ENCODE data around the gene PURA. TPM values are rescaled to one million over a fixed set of nuclear protein-coding genes. Genes with fewer than 3 reads are reported as not detected.

Gene PURA
- total and polyA plus RNA-seq, 2 of the 13 experiments (the other 11 are each of a cell fraction or from before 2014, with no cell fraction given): 2.0 to 5.0 TPM

- TF ChIP-seq ZNF766 (CRISPR knock-in tag; IDR thresholded peaks at IDR 0.05; ENCODE audit: borderline replicate concordance) (peak; percentile 16; the same call in 1 of the 2 replicates), ESRRA (CRISPR knock-in tag; IDR thresholded peaks at IDR 0.05; ENCODE audit: low read depth) (peak; percentile 42; the same call in 1 of the 2 replicates), PPARG (CRISPR knock-in tag; conservative IDR thresholded peaks at IDR 0.05) (peak; percentile 67), ZNF251 (CRISPR knock-in tag; IDR thresholded peaks at IDR 0.05) (no peak), TBX2 (CRISPR knock-in tag; IDR thresholded peaks at IDR 0.05; ENCODE audit: borderline replicate concordance) (peak; percentile 68), ZBTB34 (CRISPR knock-in tag; IDR thresholded peaks at IDR 0.05) (0 out of 2 replicates have a peak, but pooled peaks have one; percentile 24), GATAD1 (CRISPR knock-in tag; IDR thresholded peaks at IDR 0.05) (peak; percentile 76), CENPBD1 (CRISPR knock-in tag; IDR thresholded peaks at IDR 0.05; ENCODE audit: borderline replicate concordance, low read depth) (no peak), ZNF737 (CRISPR knock-in tag; IDR thresholded peaks at IDR 0.05; ENCODE audit: borderline replicate concordance) (no peak), ZNF354B (CRISPR knock-in tag; IDR thresholded peaks at IDR 0.05) (no peak; the same call in 1 of the 2 replicates), PCBP1 (IDR thresholded peaks at IDR 0.05; ENCODE audit: borderline replicate concordance, low read depth, low read length) (no peak), SRY (CRISPR knock-in tag; IDR thresholded peaks at IDR 0.05) (no peak; the same call in 1 of the 2 replicates), BRD4 (CRISPR knock-in tag; IDR thresholded peaks at IDR 0.05) (no peak), ZNF747 (CRISPR knock-in tag; IDR thresholded peaks at IDR 0.05; ENCODE audit: borderline replicate concordance) (peak; percentile 73; the same call in 1 of the 2 replicates), ATF7 (IDR thresholded peaks at IDR 0.05) (peak; percentile 43), ATF7 (CRISPR knock-in tag; IDR thresholded peaks at IDR 0.05) (no peak), IRX3 (CRISPR knock-in tag; IDR thresholded peaks at IDR 0.05; ENCODE audit: borderline replicate concordance, low read depth) (no peak), ZFAT (CRISPR knock-in tag; conservative IDR thresholded peaks at IDR 0.05) (no peak), NR0B2 (CRISPR knock-in tag; IDR thresholded peaks at IDR 0.05) (peak; percentile 62; the same call in 1 of the 2 replicates), ZNF713 (CRISPR knock-in tag; IDR thresholded peaks at IDR 0.05) (no peak), ZNF414 (CRISPR knock-in tag; IDR thresholded peaks at IDR 0.05) (no peak), PHF8 (CRISPR knock-in tag; IDR thresholded peaks at IDR 0.05) (peak; percentile 73), DMAP1 (CRISPR knock-in tag; IDR thresholded peaks at IDR 0.05) (peak; percentile 57; the same call in 1 of the 2 replicates), NR2C2 (CRISPR knock-in tag; IDR thresholded peaks at IDR 0.05; ENCODE audit: borderline replicate concordance) (0 out of 2 replicates have a peak, but pooled peaks have one; percentile 12)
Observed at GRCh38 chr5:140174465-140175366, 60.8 kb downstream of the PURA start, which contains the start of gene CYSTM1 (continued).
